Right forelimb (tissue), 1 donor: ENCODE results near the gene LOXHD1.
A peak's percentile ranks its signal among the peaks of the same experiment; 100 is the strongest.

ENCODE experiments used
- DNase-seq: peaks from one replicate; pipeline ENCODE4 v3.0.0-alpha.2; 2018

Gene LOXHD1

DNA sequence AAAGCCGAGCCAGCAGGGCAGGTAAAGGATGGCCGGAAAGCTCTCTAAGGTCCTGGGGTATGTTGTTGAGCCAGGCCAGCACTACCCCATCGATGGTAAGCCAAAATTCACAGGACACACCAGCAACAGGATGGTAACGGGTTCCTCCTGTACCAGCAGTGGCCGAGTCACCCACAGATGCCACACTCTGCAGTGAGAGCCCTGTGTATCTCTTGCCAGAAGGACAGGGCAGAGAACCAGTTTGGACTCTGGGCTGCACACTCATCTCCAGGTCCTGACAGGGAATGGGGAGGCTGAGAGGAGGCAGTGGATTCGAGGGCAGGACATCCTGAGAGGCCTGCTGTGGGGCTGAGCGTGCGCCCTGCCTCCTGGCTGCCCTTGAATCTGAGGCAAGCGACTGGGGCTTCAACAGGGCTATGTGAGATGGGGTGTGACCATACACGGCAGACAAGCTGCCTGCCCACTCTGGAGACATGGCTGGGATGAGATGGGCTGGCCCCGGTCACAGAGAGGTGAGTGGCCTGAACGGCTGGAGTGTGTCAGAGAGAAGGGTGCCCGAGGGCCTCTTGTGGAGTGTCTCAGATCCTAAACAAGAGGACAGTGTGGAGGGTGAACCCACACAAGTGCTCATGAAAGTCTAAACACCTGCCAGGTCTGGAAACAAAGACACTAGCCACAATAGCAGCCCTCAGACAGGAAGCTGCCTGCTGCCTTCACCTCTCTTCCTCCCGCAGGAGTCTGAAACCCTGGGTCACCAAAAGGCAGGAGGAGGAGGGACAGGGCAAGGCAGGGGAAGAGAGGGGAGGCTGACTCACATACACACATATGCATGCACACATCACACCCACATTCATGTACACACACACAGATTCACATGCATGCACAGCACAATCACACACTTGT, 182.3 kb downstream of the LOXHD1 start:
- DNase-seq = peak; percentile 32

DNA sequence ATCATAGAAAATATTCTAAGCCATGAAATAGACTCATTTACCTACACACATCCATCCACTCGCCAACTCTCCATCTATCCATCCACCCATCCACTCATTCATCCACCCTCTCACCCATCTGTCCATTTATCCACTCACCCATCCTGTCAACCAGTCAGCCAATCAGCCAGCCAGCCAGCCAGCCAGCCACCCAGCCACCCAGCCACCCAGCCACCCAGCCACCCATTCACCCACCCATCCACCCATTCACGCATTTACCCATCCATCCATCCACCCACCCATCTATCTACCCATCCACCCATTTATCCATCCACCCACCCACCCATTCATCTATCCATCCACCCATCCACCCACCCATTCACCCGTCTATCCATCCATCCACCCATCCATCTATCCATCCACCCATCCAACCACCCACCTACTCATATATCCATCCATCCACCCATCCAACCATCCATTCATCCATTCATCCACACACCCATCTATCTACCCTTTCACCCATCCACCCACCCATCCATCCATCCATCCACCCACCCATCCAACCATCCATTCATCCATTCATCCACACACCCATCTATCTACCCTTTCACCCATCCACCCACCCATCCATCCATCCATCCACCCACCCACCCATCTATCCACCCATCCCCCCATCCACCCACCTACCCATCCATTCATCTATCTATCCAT, 185.1 kb downstream of the LOXHD1 start:
- no peak for DNase-seq

- DNase-seq = no peak
Measured at GRCh38 chr18:46470714-46471113, 186.3 kb downstream of the LOXHD1 start.

GRCh38 chr18:46469186-46469915, 187.7 kb downstream of the LOXHD1 start:
- DNase-seq = no peak

DNA sequence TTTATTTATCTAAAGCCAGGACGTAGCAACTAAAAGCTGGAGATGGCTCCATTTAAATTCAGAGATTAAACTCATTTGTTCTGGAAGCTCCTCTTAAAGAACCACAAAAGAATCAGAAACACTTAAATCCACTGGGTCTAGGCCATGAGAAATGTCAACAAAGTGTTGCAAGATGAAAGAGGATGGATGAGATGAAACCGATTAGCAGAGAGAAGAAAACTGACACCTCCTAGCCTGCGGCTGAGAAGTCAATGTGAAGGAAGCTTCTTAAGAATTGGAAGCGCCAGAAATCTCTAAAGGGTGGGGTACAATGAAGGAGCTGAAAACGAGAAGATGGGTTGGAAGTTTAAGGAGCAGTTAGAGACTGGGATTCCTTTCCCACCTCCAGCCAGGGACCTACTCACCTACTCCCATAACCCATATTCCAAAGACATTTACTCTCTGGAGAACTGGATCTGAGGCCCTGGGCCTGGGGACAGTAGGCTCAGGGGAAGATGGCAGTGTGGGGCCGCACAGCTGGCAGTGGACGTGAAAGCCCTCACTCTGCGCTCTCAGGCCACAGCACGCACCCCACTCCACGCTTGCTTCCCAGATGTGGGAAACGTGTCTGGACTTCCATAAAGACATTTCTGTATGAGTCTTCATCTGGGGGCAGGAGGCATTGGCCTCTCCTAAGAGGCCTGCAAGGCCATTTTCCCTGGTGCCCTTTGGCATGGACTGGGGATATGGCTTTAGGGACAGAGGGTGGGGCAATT, 188.4 kb downstream of the LOXHD1 start:
- no peak for DNase-seq

DNA sequence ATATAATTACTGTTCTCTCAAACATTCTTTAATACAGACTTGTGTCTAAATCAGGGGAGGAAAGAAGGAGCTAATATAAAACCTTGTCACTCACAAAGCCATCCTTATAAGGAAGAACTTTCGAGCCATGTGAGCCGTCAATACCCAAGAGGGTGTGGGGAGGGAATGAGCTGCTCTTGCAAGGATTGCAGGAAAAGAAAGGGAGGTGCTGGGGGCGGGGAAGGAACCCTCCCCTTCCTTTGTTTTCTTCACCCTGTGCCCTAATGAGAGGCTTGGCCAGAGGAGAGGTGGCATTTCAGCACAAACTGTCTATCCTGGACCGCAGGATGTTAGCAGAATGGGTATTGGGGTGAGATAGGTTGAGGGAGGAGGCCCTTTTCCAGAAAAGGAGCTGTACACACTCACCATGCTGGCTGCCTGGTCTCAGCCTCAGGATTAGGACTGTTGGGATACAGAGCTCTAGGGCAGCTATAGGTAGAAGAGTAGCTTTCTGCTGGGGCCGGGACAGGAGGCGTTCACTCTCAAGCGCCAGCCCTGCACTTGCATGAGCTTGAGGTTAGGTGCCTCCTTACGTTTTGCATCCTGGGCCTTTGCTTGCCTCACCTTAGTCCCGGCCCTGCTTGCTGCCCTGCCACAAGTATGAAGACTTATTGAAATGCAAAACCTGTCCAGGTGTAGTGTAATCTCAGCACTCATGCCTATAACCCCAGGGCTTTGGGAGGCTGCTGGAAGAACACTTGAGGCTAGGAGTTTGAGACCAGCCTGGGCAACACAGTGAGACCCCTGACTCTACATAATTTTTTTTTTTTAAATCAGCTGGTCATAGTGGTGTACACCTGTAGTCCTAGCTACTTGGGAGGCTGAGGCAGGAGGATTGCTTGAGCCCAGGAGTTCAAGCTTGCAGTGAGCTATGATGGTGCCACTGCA, 190.5 kb downstream of the LOXHD1 start:
- DNase-seq = peak; percentile 2

- no peak for DNase-seq
Measured at GRCh38 chr18:46464926-46465655, 191.9 kb downstream of the LOXHD1 start.

GRCh38 chr18:46462523-46462922, 194.5 kb downstream of the LOXHD1 start:
- no peak for DNase-seq

DNA sequence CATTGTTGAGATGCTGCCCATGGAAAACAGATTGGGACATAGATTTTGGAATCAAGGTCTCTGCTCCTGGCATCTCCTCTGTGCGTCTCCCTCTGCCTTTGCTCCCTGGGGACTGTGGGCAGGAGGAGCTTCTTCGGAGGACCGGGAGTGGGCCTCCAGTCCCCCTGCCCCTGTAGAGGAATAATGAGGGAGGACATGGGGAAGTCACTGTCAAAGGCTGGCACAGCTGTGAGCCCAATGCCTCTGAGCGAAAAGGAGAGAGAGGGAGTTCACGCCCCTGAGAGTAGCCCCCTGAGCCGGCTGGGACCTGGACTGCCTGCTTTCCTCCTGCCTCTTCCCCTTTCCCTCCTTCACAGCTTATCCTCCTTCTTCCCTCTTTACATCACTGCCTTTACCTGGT, 195.0 kb downstream of the LOXHD1 start:
- DNase-seq = no peak

- DNase-seq = no peak
Measured at GRCh38 chr18:46460754-46461153, 196.3 kb downstream of the LOXHD1 start.

- no peak for DNase-seq
Measured at GRCh38 chr18:46459789-46460455, 197.1 kb downstream of the LOXHD1 start.

GRCh38 chr18:46458472-46458871, 198.5 kb downstream of the LOXHD1 start:
- DNase-seq = no peak

DNA sequence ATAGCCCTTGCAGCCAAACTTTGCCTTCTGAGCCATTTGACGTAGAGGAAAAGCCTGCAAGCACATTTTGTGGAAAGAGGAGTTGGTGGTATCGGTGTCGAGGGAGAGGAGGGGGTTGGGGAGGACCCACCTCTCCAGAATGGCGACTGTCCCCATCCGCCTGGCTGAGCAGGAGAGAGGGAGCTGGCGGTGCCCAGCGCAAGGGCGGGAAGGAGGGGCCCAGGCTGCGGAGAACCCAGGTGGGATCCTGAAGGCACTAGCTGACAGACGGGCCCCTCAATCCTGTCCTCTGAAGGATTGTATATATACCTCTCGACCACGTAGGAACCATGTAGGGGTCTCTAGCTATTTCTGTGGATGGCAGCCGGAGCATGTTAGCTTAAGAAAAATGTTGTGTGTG, 200.3 kb downstream of the LOXHD1 start:
- DNase-seq = no peak

DNA sequence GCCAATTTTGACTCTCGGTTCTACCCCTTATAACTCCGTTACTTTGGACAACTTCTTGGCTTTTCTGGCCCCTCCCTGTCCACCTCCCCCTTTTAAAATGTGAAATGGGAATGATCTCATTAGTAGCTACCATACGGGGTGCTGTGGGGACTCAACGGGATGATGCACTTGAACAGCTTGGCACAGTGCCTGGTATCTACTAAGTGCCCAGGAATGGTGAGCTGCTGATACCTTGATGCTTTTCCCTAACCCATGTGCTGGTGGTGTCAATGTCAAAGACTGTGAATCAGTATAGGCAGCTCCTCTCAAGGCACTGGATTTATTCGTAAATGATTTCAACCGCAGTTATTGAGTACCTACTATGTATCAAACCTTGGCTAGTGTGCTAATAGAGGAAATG, 204.2 kb downstream of the LOXHD1 start:
- no peak for DNase-seq

DNA sequence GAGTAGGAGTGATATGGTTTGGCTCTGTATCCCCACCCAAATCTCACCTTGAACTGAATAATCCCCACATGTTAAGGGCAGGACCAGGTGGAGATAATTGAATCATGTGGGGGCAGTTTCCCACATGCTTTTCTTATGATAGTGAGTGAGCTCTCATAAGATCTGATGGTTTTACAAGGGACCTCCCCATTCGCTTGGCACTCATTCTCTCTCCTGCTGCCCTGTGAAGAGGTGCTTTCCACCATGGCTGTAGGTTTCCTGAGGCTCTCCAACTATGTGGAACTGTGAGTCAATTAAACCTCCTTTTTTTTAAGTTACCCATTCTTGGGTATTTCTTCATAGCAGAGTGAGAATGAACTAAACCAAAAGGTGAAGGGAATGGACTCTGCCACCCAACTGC, 207.5 kb downstream of the LOXHD1 start:
- DNase-seq = no peak

GRCh38 chr18:46449033-46449432, 208.0 kb downstream of the LOXHD1 start:
- no peak for DNase-seq

- no peak for DNase-seq
Measured at GRCh38 chr18:46448347-46448746, 208.7 kb downstream of the LOXHD1 start.

DNA sequence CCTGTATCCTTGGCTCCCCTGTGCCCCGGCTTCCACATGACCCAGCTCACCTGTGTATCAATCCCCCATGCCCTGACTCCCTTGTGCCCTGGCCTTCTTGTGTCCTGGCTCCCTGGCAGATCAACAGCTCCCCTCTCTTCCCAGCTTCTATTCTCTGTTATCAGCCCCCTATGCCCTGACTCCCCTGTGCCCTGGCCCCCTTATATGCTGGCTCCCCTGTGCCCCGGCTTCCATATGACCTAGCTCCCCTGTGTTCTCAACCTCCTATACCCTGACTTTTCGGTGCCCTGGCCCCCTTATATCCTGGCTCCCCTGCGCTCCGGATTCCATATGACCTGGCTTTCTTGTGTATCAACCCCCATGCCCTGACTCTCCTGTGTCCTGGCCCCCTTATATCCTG, 209.2 kb downstream of the LOXHD1 start:
- DNase-seq = no peak

DNA sequence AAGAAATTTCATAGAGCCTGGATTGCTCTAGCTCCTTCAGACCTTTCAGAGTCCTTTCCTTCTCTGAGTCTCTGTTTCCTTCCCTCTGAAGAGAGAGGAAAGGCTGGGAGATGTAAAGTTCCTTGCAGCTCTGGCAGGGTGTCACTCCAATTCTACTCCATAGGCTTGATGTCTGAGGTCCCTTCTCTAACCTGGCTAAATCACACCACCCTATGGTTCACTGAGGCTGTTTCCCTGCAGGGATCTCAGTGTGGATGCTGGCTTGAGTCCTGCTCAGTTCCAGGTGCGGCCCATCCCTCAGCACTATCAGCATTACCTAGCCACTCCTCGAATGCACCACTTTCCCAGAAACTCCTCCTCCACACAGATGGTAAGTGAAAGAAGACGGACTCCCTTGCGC, 209.7 kb downstream of the LOXHD1 start:
- DNase-seq = no peak
